Measurements from ENCODE around the gene GNG2. TPM values are rescaled to one million over a fixed set of nuclear protein-coding genes. Genes with fewer than 3 reads are reported as not detected.

GNG2 gene
- total RNA-seq, 4 donors from 2014 or later, result 3.9 to 10.7 (median 7.3) TPM

DNA sequence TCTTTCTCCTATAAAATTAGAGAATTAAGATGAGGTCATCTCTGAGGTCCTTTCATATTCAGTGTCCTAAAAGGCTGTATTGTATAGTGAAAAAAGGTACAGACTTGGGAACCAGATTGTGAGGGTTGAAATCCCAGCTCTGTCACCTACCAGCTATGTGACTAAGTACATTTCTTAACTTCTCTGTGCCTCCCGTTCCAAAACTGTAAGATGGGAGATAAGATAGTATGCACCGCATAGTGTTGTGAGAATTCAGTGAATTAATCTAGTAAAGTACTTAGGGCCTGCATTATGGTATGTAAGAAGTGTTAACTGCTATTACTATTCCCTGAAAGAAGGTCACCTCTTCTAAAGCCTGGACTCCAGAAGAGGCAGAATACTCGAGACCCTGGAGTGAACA, 60.6 kb downstream of the GNG2 start:
- H3K4me3 ChIP-seq (replicated peaks in 1 of 3), result no peak overlapping the region
- intact Hi-C loops (cut with DNase I), result no loop called here
- no peak overlapping the region for H3K27ac ChIP-seq
- no peak for DNase-seq
- H3K27me3 ChIP-seq, result no peaks in the 10 kb centered on the region
- H3K36me3 ChIP-seq, result no peaks in the 10 kb centered on the region
- TF ChIP-seq POLR2A (IDR thresholded peaks at IDR 0.05) (no peak), CTCF (IDR thresholded peaks at IDR 0.05) (no peak)
- 78 to 82% methylated on average over 3 of the region's 3 CpGs for WGBS, 2 donors
- no peaks in the 10 kb centered on the region for H3K4me1 ChIP-seq
- no peaks in the 10 kb centered on the region for H3K9me3 ChIP-seq

DNA sequence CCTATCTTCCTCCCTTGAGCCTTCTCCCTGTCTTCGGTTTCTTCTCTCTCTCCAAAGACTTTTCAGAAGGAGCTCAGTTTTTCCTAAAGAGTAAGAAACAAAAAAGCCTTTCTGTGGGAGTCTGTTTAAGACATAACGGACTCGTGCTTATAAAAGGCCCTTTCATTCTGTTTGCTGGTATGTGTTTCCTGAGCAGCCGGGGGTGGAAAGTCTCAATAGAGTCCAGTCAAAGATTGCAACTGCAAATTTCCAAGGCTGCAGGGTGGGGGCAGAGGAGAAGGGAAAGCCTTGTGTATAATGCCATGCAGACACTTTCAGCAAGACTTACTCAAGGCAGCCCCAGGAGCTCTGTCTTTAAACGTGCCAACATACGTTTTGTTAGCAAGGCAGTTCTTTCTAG, 62.2 kb downstream of the GNG2 start:
- Histone ChIP-seq H3K27me3 (no peaks in the 10 kb centered on the region), H3K4me1 (no peaks in the 10 kb centered on the region), H3K4me3 (replicated peaks in 1 of 3) (no peak overlapping the region), H3K27ac (no peak overlapping the region), H3K36me3 (no peaks in the 10 kb centered on the region), H3K9me3 (no peaks in the 10 kb centered on the region)
- no peak for DNase-seq
- 59 to 63% methylated on average over 6 of the region's 6 CpGs for WGBS, 2 donors
- intact Hi-C loops (cut with DNase I), result no loop called here
- no peak for TF ChIP-seq CTCF (IDR thresholded peaks at IDR 0.05)
- no peak for TF ChIP-seq POLR2A (IDR thresholded peaks at IDR 0.05)

DNA sequence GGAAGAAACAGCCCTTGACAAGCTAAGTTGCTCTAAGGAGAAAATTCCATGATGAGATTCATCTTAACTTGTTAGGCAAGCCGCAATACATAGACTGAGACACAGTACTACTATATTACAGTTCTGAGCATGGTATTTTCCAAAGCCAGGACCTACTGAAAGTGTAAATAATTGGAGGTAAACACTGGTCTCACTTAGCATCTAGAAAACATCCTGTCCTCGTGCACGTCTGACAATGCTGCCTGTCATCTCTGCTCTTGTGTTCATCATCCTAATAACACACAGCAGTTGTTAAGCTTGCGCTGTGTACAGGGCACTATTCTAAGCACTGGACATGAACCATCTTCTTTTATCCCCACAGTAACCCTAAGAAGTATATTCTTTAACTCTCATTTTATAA, 64.2 kb downstream of the GNG2 start:
- Histone ChIP-seq H3K9me3 (no peaks in the 10 kb centered on the region), H3K27me3 (no peaks in the 10 kb centered on the region), H3K4me1 (no peaks in the 10 kb centered on the region), H3K36me3 (no peaks in the 10 kb centered on the region), H3K27ac (no peak overlapping the region), H3K4me3 (replicated peaks in 1 of 3) (no peak overlapping the region)
- no peak for DNase-seq
- intact Hi-C loops (cut with DNase I), result no loop called here
- WGBS, 2 donors, result 88 to 93% methylated on average over 4 of the region's 4 CpGs
- no peak for TF ChIP-seq POLR2A (IDR thresholded peaks at IDR 0.05)

DNA sequence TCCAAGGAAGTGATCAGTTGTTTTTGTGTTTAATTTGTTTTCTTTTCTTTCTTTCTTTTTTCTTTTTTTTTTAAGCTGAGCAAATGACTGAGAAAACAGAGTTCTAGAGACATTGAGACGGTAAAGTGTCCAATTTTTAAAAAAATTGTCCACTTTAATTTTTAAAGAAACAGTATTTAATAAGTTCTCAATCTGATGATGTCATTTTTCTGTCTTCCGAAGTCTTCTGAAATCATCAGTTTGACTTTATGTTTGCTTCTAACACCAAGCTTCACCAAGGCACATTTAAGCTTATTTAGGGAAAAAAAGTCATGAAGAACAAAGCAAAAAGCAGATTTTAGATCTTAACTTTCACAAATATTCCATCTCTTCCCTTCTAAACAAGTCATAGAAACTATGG, 65.6 kb downstream of the GNG2 start:
- DNase-seq, result no peak
- no peak for TF ChIP-seq POLR2A (IDR thresholded peaks at IDR 0.05)
- no peaks in the 10 kb centered on the region for H3K4me1 ChIP-seq
- 85 to 91% methylated on average over 2 of the region's 2 CpGs for WGBS, 2 donors
- intact Hi-C loops (cut with DNase I), result no loop called here
- H3K27ac ChIP-seq, result no peak overlapping the region
- H3K36me3 ChIP-seq, result no peaks in the 10 kb centered on the region
- H3K4me3 ChIP-seq (replicated peaks in 1 of 3), result no peak overlapping the region
- no peaks in the 10 kb centered on the region for H3K27me3 ChIP-seq
- no peaks in the 10 kb centered on the region for H3K9me3 ChIP-seq

- Histone ChIP-seq H3K4me3 (replicated peaks in 1 of 3) (no peak overlapping the region), H3K27ac (no peak overlapping the region), H3K9me3 (no peaks in the 10 kb centered on the region), H3K36me3 (no peaks in the 10 kb centered on the region), H3K4me1 (no peaks in the 10 kb centered on the region), H3K27me3 (no peaks in the 10 kb centered on the region)
- no peak for DNase-seq
- 92 to 96% methylated on average over 7 of the region's 7 CpGs for WGBS, 2 donors
- no peak for TF ChIP-seq POLR2A (IDR thresholded peaks at IDR 0.05)
- no peak for TF ChIP-seq CTCF (IDR thresholded peaks at IDR 0.05)
- intact Hi-C loops (cut with DNase I), result no loop called here
These were observed 66.0 kb downstream of the GNG2 start for GRCh38 chr14:51926449-51926848.

GRCh38 chr14:51928568-51928967, 68.2 kb downstream of the GNG2 start:
- Histone ChIP-seq H3K36me3 (no peaks in the 10 kb centered on the region), H3K27me3 (no peaks in the 10 kb centered on the region), H3K27ac (no peak overlapping the region), H3K4me3 (replicated peaks in 1 of 3) (no peak overlapping the region), H3K9me3 (no peaks in the 10 kb centered on the region), H3K4me1 (no peaks in the 10 kb centered on the region)
- no peak for DNase-seq
- no peak for TF ChIP-seq CTCF (IDR thresholded peaks at IDR 0.05)
- TF ChIP-seq POLR2A (IDR thresholded peaks at IDR 0.05), result no peak
- intact Hi-C loops (cut with DNase I), result no loop called here
- 89 to 90% methylated on average over 10 of the region's 10 CpGs for WGBS, 2 donors

Measured in thyroid gland (tissue), 4 donors.